ENCODE measurements around the gene LTO1.

- no peak for TF ChIP-seq POLR2A (IDR thresholded peaks at IDR 0.05)
- no peak for TF ChIP-seq CTCF (IDR thresholded peaks at IDR 0.05)
- no peak for TF ChIP-seq EP300 (IDR thresholded peaks at IDR 0.05; ENCODE audit: low read depth)
Observed at GRCh38 chr11:69645801-69646492, 29.2 kb downstream of the LTO1 start.

Measured in transverse colon (tissue), 3 donors.